K562 (cell line): Measurements from ENCODE around the gene CCDC124. TPM values are rescaled to one million over a fixed set of nuclear protein-coding genes. Genes with fewer than 3 reads are reported as not detected.
A peak's percentile ranks its signal among the peaks of the same experiment; 100 is the strongest.

ENCODE experiments used
- ATAC-seq: fragments of 200-7000 bp; cut with Tn5 transposase; 3 replicates; pipeline ENCODE4 v1.9.1; 2020; ENCODE audit warnings: moderate library complexity
- BruUV-seq: library from RNA; stranded (reverse); fragments of 400-500 nt; replicated peaks from 2 replicates; lab custom pipeline; 2021; lab: Mats Ljungman, UMichigan
- CTCF ChIA-PET: fragments of 300-600 bp; formaldehyde crosslinking; extraction: SDS; loops from one replicate; lab custom pipeline; 2021; ENCODE audit warnings: low intra/inter-chr PET ratio; lab: Yijun Ruan, JAX
- POLR2A ChIA-PET: fragments of 300-600, 350-650 bp; sonication (Branson Sonifier 250); formaldehyde crosslinking; extraction: SDS; loops from one replicate; lab custom pipeline; 2021; ENCODE audit warnings: antibody characterized with exemption, inconsistent platforms; lab: Yijun Ruan, JAX
- DNase-seq, 4 experiments: peaks; one replicate each; pipeline versions ENCODE4 v3.0.0 to v3.0.0-alpha.2; 2011 to 2018; ENCODE audit warnings: low spot score in 3 of 4, mixed read lengths in 3 of 4; ENCODE audit errors: extremely low read depth in 1 of 4
- FAIRE-seq: peaks from 2 replicates; lab custom pipeline; 2011; peaks lifted over from hg19 to GRCh38; lab: Jason Lieb, UNC
- H2AFZ ChIP-seq: 2 replicates; pipeline ENCODE4 v1.6.0; 2011; ENCODE audit warnings: low read depth, low read length, control low read depth, inconsistent platforms
- H3K27ac ChIP-seq: fragments of 200-600 bp; 3 replicates; pipeline ENCODE4 v1.8.0; 2011; ENCODE audit warnings: low read depth, mild to moderate bottlenecking, control low read depth, inconsistent platforms, low read length, moderate library complexity, mixed read lengths; ENCODE audit errors: extremely low read depth
- H3K27me3 ChIP-seq, 2 experiments: fragments of 300-600 bp in 1 of 2; 2 replicates in 1 of 2; 3 replicates in 1 of 2; pipeline versions ENCODE4 v1.6.0 to v1.8.0; 2011; ENCODE audit warnings: inconsistent platforms in 2 of 2, low read length in 2 of 2, mild to moderate bottlenecking in 1 of 2, mixed read lengths in 1 of 2, moderate library complexity in 1 of 2; ENCODE audit not compliant: control insufficient read depth in 2 of 2, insufficient read depth in 2 of 2
- H3K36me3 ChIP-seq: fragments of 300-600 bp; 3 replicates; pipeline ENCODE4 v1.8.0; 2011; ENCODE audit warnings: mild to moderate bottlenecking, low read length, inconsistent platforms; ENCODE audit not compliant: control insufficient read depth, insufficient read depth
- H3K4me1 ChIP-seq, 2 experiments: fragments of 200-600 bp in 1 of 2; replicated peaks in 1 of 2; 2 replicates in 1 of 2; 3 replicates in 1 of 2; pipeline versions ENCODE4 v1.5.1 to v1.8.0; 2011; ENCODE audit warnings: inconsistent platforms in 2 of 2, low read length in 2 of 2, mild to moderate bottlenecking in 1 of 2, mixed read lengths in 1 of 2, moderate library complexity in 1 of 2; ENCODE audit not compliant: control insufficient read depth in 2 of 2, insufficient read depth in 2 of 2
- H3K4me2 ChIP-seq: 2 replicates; pipeline ENCODE4 v1.6.1; 2011; ENCODE audit warnings: low read length, control low read depth, inconsistent platforms, mixed read lengths; ENCODE audit not compliant: insufficient read depth
- H3K4me3 ChIP-seq: fragments of 200-600 bp; sonication (generic), shearing (Covaris generic); 2 replicates; pipeline ENCODE4 v1.5.1; 2016; ENCODE audit warnings: control low read depth, inconsistent platforms
- H3K79me2 ChIP-seq: fragments of 200-600 bp; 3 replicates; pipeline ENCODE4 v1.8.0; 2011; ENCODE audit warnings: low read length, inconsistent platforms; ENCODE audit not compliant: control insufficient read depth, insufficient read depth
- H3K9ac ChIP-seq, 2 experiments: 2 replicates each; pipeline versions ENCODE4 v1.6.0 to v1.6.1; 2011; ENCODE audit warnings: low read depth in 2 of 2, low read length in 2 of 2, control low read depth in 1 of 2, inconsistent platforms in 1 of 2, mild to moderate bottlenecking in 1 of 2, mixed read lengths in 1 of 2; ENCODE audit not compliant: insufficient read depth in 1 of 2
- H3K9me1 ChIP-seq: one replicate; pipeline ENCODE4 v1.6.0; 2011; ENCODE audit warnings: inconsistent platforms, mild to moderate bottlenecking, low read length, moderate library complexity; ENCODE audit not compliant: control insufficient read depth, insufficient read depth
- H3K9me3 ChIP-seq: replicated peaks from 2 replicates; pipeline ENCODE4 v1.5.1; 2011; ENCODE audit warnings: low read depth, low read length, inconsistent platforms; ENCODE audit not compliant: control insufficient read depth, insufficient read depth
- H4K20me1 ChIP-seq: replicated peaks from 2 replicates; pipeline ENCODE4 v1.6.1; 2011; ENCODE audit warnings: low read length, inconsistent platforms, mixed read lengths; ENCODE audit not compliant: control insufficient read depth, insufficient read depth
- BRF2 ChIP-seq: IDR thresholded peaks from 3 replicates; pipeline ENCODE4 v1.6.1; 2011; ENCODE audit warnings: borderline replicate concordance, mild to moderate bottlenecking; ENCODE audit not compliant: insufficient read length, insufficient read depth
- CBFA2T3 ChIP-seq: fragments of 450-650 bp; IDR thresholded peaks from 2 replicates; pipeline ENCODE4 v1.6.1; 2017
- CBFB ChIP-seq: sonication (generic); formaldehyde crosslinking; IDR thresholded peaks from 2 replicates; pipeline ENCODE4 v1.4.0; 2020; ENCODE audit warnings: mild to moderate bottlenecking, missing genetic modification reagents
- ESRRA ChIP-seq: fragments of 450-650 bp; IDR thresholded peaks from 2 replicates; pipeline ENCODE4 v1.6.1; 2014; ENCODE audit warnings: low read depth, mild to moderate bottlenecking, moderate library complexity, borderline replicate concordance
- KDM1A ChIP-seq, 2 experiments: fragments of 450-650 bp; IDR thresholded peaks; 2 replicates each; pipeline ENCODE4 v1.6.1; 2016; ENCODE audit warnings: mild to moderate bottlenecking in 2 of 2
- MITF ChIP-seq: IDR thresholded peaks from 2 replicates; pipeline ENCODE4 v1.6.1; 2014; ENCODE audit warnings: antibody characterized with exemption
- NFIC ChIP-seq: fragments of 450-650 bp; IDR thresholded peaks from 2 replicates; pipeline ENCODE4 v1.6.1; 2017; ENCODE audit warnings: mild to moderate bottlenecking, inconsistent platforms
- ZNF589 ChIP-seq: fragments of 200-800 bp; sonication (Bioruptor generic); IDR thresholded peaks from 2 replicates; pipeline ENCODE4 v1.6.1; 2016; ENCODE audit warnings: low read depth, missing genetic modification characterization, missing compliant biosample characterization
- ZNF764 ChIP-seq: fragments of 250-450 bp; sonication (Bioruptor Pico); IDR thresholded peaks from 2 replicates; pipeline ENCODE4 v1.4.0; 2020; ENCODE audit warnings: low read depth, mild to moderate bottlenecking, moderate library complexity
- WGBS: fragments of 100-300 bp; shearing (Covaris generic); methylation state at CpG from one replicate; pipeline ENCODE4 v1.1.6; 2016; ENCODE audit warnings: low coverage, mixed read lengths; ENCODE audit not compliant: insufficient coverage; ENCODE audit errors: missing lambda C conversion rate; 5-methylcytosine and 5-hydroxymethylcytosine counted together
- in situ Hi-C: fragments of 300-500 bp; cut with MboI; formaldehyde crosslinking; loops from 4 replicates; pipeline ENCODE4 v1.15.0; 2018; ENCODE audit warnings: inconsistent platforms, mixed read lengths
- intact Hi-C: fragments of 100-400 bp; cut with micrococcal nuclease; formaldehyde crosslinking; loops from 2 replicates; pipeline ENCODE4 v1.14.2; 2022
- polyA plus RNA-seq, 8 experiments: library from polyadenylated mRNA; depleted of rRNA in 4 of 8; stranded (reverse) in 5 of 8; unstranded in 3 of 8; fragments of >200 nt; fragmentation: Nextera tagmentation in 2 of 8; fragmentation: Illumina TruSeq in 1 of 8; extraction: Ambion mirVana in 2 of 8; extraction: Trizol in 1 of 8; gene quantifications; 2 replicates each; pipeline versions ENCODE4 v1.2.1 to v1.2.3, GENCODE V29; 2011 to 2014; ENCODE audit warnings: inconsistent platforms in 1 of 8, missing spikeins in 1 of 8
- total RNA-seq, 7 experiments: library from RNA; depleted of rRNA in 6 of 7; stranded (reverse); fragments of >200 nt in 6 of 7; fragmentation: Illumina TruSeq in 2 of 7; extraction: Trizol in 2 of 7; gene quantifications; 2 replicates each; pipeline versions ENCODE4 v1.2.1 to v1.2.3, GENCODE V29; 2011 to 2021; ENCODE audit warnings: low replicate concordance in 1 of 7

Gene CCDC124
- total and polyA plus RNA-seq, 9 of the 15 experiments (the other 6 are each of a cell fraction or from before 2014, with no cell fraction given) = 5.8 to 234 (median 40.1) TPM

GRCh38 chr19:17977021-17977420 lies 44.2 kb downstream of the CCDC124 start (continued):
- TF ChIP-seq BRF2 (no peak), ZNF764 (CRISPR knock-in tag) (no peak), ZNF589 (CRISPR knock-in tag) (no peak)
- TF ChIP-seq, all 486 proteins: peak for 0

GRCh38 chr19:17977488-17977887 lies 44.7 kb downstream of the CCDC124 start:
- Histone ChIP-seq H3K4me3 (no peak overlapping the region), H3K9ac (no peak overlapping the region), H3K9me3 (no peaks in the 10 kb centered on the region), H4K20me1 (no peaks in the 10 kb centered on the region), H3K27ac (no peak overlapping the region), H3K27me3 (peaks cover 7 to 9% of the 10 kb centered on the region in 2 experiments; a peak in 4 of 5 replicates), H3K9me1 (no peaks in the 10 kb centered on the region), H3K4me1 (peaks cover 0 to 20% of the 10 kb centered on the region in 2 experiments; a peak in 2 of 5 replicates), H2AFZ (no peak overlapping the region), H3K4me2 (no peak overlapping the region), H3K79me2 (no peaks in the 10 kb centered on the region), H3K36me3 (no peaks in the 10 kb centered on the region)
- TF ChIP-seq MITF (no peak), ESRRA (peak; percentile 55; the same call in 1 of the 2 replicates), CBFA2T3 (peak; percentile 32; the same call in 1 of the 2 replicates), CBFB (CRISPR knock-in tag) (no peak), KDM1A (IDR thresholded peaks at IDR 0.05) (peak; percentile 74 to 75), NFIC (peak; percentile 61)
- FAIRE-seq (no peak), DNase-seq (no peak), ATAC-seq (no peak)
- no TSS peak for BruUV-seq
- POLR2A ChIA-PET = interaction anchor here (1.0 kb wide), 1 partner anchor 33 kb away, joined by 3 read pairs; no protein-coding TSS in a partner anchor
- WGBS = 6% methylated on average over 7 of the region's 7 CpGs
- in situ Hi-C loops (no loop called here), intact Hi-C loops (no loop called here)
- CTCF ChIA-PET = no interaction called here
